Stimulated activated CD8-positive, alpha-beta memory T cell treated with anti-CD3 and anti-CD28 coated beads, Interleukin-7, amount 100 ng/mL, for 1 hour (primary cell): ENCODE results near the gene ZNF578.
"Not testable (repeated sequence)": the region's sequence is repeated elsewhere in the genome, so short reads cannot be mapped to it uniquely, and the experiment has no call there.

Source experiments
- DNase-seq, 2 donors: peaks; one replicate each; pipeline ENCODE4 v3.0.0-alpha.2; 2020; ENCODE audit warnings: low read depth in 2 of 2

Gene ZNF578

GRCh38 chr19:52453324-52454094 lies at the start of gene ZNF578:
Gene ZNF578, plus strand, starts transcription at chr19:52453553. Its CDS starts 48,293 bp downstream, at chr19:52501846.
- DNase-seq = peak; percentile 34 to 41

DNA sequence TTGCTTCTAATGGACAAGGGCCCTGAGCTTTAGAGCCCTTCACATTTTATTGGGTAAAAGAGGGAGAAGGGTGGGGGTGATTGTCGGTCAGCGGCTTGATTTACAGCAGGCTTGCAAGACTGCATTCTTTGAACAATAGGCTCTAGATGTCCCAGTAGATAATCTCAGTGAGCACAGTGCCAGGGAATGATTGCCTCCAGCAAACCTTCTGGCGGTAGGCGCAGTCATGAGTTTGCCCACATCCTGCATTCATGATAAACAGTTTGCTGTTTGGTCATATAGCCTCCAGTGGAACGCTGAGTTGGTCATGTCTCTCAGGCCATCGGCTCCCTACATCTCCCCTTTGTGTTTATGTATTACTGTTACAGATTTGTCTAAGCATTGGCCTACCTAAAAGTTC lies 43.1 kb upstream of the ZNF578 start:
- DNase-seq = no peak

- DNase-seq = no peak
These were observed 37.6 kb upstream of the ZNF578 start for GRCh38 chr19:52415711-52416110.

GRCh38 chr19:52428937-52429336 lies 24.4 kb upstream of the ZNF578 start, which contains the start of gene ZNF534:
Gene ZNF534, plus strand, starts transcription at chr19:52429148. Its CDS starts 2,327 bp downstream, at chr19:52431475.
- no peak for DNase-seq

DNA sequence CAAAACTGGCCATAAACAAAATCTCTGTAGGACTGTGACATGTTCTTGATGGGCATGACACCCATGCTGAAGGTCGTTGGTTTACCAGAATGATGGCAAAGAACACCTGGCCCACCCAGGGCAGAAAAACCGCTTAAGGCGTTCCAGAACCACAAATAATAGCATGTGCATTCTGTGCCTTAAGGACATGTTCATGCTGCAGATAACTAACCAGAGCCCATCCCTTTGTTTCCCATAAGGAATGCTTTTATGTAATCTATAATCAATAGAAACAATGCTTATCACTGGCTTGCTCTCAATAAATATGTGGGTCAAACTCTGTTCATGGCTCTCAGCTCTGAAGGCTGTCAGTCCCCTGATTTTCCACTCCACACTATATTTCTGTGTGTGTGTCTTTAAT lies 11.2 kb upstream of the ZNF578 start:
- no peak for DNase-seq

DNA sequence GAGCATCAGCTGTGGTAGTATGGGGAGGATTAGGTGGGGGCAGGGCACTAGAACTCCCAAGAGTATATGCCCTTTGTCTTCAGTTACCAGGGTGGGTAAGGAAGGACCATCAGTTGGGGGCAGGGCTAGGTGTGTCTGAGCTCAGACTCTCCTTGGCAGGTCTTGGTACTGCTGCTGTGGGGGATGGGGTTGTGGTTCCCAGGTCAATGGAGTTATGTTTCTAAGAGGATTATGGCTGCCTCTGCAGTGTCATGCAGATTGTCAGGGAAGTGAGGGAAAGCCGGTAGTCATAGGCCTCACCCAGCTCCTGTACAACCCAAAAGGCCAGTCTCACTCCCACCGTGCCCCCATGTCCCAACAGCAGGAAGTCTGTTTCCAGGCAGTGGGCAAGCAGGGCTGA lies 8.8 kb upstream of the ZNF578 start:
- no peak for DNase-seq

DNA sequence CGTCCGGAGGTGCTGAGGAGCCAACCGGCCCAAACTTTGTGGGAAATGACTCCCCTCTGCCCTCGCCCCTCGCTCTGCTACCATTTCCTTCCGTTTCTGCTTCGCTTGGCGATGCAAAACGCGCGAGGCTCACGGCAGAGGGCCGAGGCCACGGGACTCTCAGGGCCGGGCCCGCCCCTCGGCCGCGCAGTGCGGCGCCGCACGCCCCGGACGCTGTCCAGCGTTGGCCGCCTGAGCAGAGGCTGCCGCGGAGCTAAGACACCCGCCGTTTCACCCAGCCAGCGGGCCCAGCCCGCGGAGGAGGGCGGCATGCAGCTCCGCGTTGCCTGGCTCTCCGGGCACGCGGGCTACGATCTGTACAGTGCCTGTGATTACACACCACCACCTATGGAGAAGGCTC lies 2.1 kb upstream of the ZNF578 start:
- no peak for DNase-seq

DNA sequence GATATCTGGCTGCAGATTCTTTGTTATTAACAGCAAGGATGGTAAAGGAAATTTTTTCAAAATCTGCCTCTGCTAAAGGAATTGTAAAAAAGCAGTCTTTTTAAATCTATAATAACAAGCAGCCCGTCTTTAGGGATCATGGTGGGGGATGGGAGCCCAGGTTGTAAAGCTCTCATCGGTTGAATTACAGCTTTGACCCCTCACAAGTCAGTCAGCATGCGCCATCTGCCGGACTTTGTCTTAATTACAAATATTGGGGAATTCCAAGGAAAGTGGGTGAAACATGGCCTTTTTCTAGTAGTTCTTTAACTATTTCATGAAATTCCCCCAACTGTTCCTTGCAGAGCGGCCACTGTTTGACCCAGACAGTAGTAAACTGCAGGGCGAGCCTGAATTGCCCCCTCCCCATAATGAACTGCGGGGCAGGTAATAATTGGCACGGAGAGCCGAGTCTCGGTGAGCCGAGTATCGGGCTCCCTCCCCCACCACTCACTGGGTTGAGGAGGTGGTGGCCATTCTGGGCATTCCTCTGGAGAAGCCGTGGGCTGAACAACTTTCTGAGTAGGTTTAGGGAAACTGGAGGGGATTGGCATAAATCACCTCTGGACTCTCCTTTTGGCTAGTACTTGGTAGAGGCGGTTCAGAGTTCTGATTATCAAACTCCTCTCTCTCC lies 11.6 kb downstream of the ZNF578 start:
- DNase-seq = no peak

GRCh38 chr19:52473655-52474350 lies 20.4 kb downstream of the ZNF578 start:
- DNase-seq = no peak

DNA sequence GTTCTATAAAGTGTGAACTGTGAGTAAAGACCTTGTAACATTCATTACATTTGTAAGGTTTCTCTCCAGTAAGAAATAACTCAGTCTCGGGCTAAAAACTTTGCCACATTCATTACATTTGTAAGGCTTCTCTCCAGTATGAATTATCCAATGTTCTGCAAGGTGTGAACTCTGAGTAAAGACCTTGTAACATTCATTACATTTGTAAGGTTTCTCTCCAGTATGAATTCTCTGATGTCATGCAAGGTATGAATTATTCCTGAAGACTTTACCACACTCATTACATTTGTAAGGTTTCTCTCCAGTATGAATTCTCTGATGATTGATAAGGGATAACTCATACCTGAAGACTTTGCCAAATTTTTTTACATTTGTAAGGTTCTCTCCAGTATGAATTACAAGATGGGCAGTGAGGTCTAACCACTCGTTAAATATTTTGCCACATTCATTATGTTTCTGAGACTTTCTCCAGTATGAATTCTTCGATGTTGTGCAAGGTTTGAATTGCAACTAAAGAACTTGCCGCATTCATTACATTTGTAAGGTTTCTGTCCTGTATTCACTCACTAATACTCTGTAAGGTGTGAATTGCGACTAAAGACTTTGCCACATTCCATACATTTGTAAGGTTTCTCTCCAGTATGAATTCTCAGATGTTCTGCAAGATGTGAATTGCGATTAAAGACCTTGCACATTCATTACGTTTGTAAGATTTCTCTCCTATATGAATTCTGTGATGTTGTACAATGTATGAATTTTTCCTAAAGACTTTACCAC lies 21.2 kb downstream of the ZNF578 start:
- DNase-seq = no peak

GRCh38 chr19:52484111-52484743 lies 30.9 kb downstream of the ZNF578 start:
- not testable (repeated sequence) for DNase-seq

DNA sequence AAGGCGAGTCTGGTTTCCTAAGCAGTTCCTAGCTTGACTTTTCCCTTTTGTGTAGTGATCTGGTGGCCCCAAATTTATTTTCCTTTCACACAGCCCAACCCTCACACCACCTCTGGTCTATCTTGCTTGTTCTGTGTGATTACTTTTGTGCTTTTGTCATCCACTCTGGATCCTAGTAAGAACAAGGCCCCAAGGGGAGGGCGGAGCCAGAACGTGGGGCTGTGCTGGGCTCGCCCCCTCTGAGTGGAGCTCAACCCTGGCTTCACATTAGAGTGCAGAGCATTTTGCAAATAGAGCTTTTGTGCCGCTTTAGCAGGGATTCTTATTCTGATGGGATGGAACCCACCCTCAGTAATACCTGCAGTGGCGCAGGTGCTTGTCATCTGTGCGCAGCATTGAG lies 31.7 kb downstream of the ZNF578 start:
- DNase-seq = not testable (repeated sequence)

- not testable (repeated sequence) for DNase-seq
These were observed 32.3 kb downstream of the ZNF578 start for GRCh38 chr19:52485561-52486240.

GRCh38 chr19:52492201-52492993 lies 39.0 kb downstream of the ZNF578 start:
- DNase-seq = no peak

DNA sequence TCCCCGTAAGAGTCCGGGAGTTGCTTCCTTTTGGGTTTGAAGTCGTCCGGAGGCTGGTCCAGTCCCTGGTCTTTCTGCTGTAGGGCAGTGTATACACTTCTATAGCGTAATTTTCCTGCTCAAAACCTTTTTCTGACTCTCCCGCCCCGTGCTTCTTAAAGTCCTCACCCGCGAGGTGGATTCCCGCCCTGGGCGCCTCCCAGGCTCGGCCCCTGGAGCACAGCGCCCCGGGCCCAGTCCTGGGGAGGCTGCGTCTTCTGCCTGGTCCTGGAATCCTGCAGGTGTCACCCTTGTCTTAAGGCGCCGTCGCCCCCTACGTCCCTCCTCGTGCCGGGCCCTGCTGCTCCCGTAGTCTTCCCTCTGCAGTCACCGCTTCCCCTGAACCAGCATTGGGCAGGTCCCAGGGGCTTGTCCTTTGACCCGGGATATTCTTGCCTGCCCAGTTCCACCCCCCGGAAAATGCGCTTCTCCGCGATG lies 39.7 kb downstream of the ZNF578 start:
- no peak for DNase-seq

DNA sequence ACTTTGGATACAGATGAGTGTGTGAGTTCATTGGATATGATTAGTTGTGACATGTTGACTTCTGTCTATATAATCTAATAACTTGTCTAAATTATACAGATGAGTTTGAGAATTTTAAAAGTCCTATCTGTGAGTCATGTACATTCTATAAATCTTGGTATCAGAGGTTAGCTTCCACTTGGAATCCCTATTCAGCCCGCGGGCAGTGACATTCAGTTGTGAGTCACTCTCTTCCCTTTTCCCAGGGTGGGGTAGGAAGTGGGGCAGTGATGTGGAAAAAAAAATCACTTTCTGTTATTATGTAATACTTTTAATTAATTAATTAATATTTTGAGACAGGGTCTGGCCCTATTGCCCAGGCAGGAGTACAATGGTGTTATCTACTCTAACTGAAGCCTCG lies 41.2 kb downstream of the ZNF578 start:
- DNase-seq = no peak

DNA sequence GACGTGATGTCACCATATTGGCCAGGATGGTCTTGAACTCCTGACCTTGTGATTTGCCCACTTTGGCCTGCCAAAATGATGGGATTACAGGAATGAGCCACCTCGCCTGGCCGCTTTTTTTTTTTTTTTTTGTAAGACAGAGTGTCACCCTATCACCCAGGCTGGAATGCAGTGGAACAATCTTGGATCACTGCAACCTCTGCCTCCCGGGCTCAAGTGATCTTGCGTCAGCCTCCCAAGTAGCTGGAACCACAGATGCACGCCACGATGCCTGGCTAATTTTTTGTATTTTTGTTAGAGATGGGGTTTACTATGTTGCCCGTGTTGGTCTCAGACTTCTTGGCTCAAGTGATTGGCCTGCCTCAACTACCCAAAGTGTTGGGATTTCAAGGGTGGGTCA lies 45.2 kb downstream of the ZNF578 start:
- no peak for DNase-seq

- not testable (repeated sequence) for DNase-seq
These were observed 47.1 kb downstream of the ZNF578 start for GRCh38 chr19:52500474-52500873.

DNA sequence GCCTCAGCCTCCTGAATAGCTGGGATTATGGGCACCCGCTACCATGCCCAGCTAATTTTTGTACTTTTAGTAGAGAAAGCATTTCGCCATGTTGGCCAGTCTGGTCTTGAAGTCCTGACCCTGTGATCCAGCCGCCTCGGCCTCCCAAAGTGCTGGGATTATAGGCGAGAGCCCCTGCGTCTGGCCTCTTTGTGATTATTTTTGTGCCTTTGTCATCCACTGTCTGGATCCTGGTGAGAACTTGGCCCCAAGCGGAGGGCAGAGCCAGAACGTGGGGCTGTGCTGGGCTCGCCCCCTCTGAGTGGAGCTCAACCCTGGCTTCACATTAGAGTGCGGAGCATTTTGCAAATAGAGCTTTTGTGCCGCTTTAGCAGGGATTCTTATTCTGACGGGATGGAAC lies 47.6 kb downstream of the ZNF578 start:
- DNase-seq = not testable (repeated sequence)

DNA sequence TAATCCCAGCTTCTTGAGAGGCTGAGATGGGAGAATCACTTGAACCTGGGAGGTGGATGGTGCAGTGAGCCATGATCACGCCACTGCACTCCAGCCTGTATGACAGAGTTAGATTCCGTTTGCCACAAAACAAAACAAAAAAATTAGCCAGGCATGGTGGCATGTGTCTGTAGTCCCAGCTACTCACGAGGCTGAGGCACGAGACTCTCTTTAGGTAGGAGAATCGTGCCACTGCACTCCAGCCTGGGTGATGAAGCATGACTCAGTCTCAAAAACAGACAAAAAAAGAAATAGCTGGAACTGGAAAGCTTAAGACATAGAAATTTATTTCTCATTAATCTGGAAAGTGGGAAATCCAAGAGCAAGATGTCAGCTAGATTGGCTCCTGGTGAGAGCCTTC lies 53.9 kb downstream of the ZNF578 start:
- DNase-seq = no peak
